NT2/D1 (cell line): ENCODE results near the gene HOMEZ.

Source experiments
- YY1 ChIP-seq: IDR thresholded peaks from 2 replicates; pipeline ENCODE4 v1.6.1; 2011; ENCODE audit not compliant: insufficient read length, insufficient read depth
- ZNF274 ChIP-seq: IDR thresholded peaks from 2 replicates; pipeline ENCODE4 v1.6.1; 2011; ENCODE audit warnings: mild to moderate bottlenecking, low read depth, low read length

GRCh38 chr14:23326491-23327332 lies 40.8 kb upstream of the HOMEZ start:
- TF ChIP-seq ZNF274 (no peak), YY1 (no peak)
